Glutamatergic neuron (in vitro differentiated cells): ENCODE results near the gene FGFRL1. TPM values are rescaled to one million over a fixed set of nuclear protein-coding genes. Genes with fewer than 3 reads are reported as not detected.

ENCODE experiments used
- DNase-seq: peaks from one replicate; pipeline ENCODE4 v3.0.0; 2022
- H3K27ac Mint-ChIP-seq: one replicate; pipeline ENCODE4 v1.8.0; 2020; ENCODE audit warnings: mild to moderate bottlenecking, mixed read lengths, inconsistent platforms; ENCODE audit not compliant: unreplicated experiment
- H3K27me3 Mint-ChIP-seq: one replicate; pipeline ENCODE4 v1.8.0; 2020; ENCODE audit warnings: mild to moderate bottlenecking, moderate library complexity, mixed read lengths, inconsistent platforms; ENCODE audit not compliant: unreplicated experiment
- H3K36me3 Mint-ChIP-seq: one replicate; pipeline ENCODE4 v1.8.0; 2020; ENCODE audit warnings: mild to moderate bottlenecking, mixed read lengths, inconsistent platforms; ENCODE audit not compliant: unreplicated experiment
- H3K4me1 Mint-ChIP-seq: one replicate; pipeline ENCODE4 v1.8.0; 2020; ENCODE audit warnings: mild to moderate bottlenecking, low read depth, mixed read lengths, inconsistent platforms; ENCODE audit not compliant: unreplicated experiment
- H3K4me3 Mint-ChIP-seq: one replicate; pipeline ENCODE4 v1.8.0; 2020; ENCODE audit warnings: mild to moderate bottlenecking, mixed read lengths, inconsistent platforms; ENCODE audit not compliant: unreplicated experiment
- H3K9me3 Mint-ChIP-seq: one replicate; pipeline ENCODE4 v1.8.0; 2020; ENCODE audit warnings: mild to moderate bottlenecking, moderate library complexity, mixed read lengths, inconsistent platforms; ENCODE audit not compliant: unreplicated experiment
- CTCF ChIP-seq: fragments of 200-600 bp; sonication (generic); IDR thresholded peaks from one replicate; pipeline ENCODE4 v1.5.0; 2021; ENCODE audit not compliant: partially characterized antibody, unreplicated experiment
- total RNA-seq: library from RNA; stranded (reverse); fragmentation: NEBNext Ultra II Directional; extraction: Animal tissue kit (Norgen Biotek cat#: 25700); gene quantifications from one replicate; pipeline ENCODE4 v1.2.1, GENCODE V29; 2021; ENCODE audit not compliant: unreplicated experiment

Gene FGFRL1
- total RNA-seq, 1 donor from 2014 or later, result 20.9 TPM

- peaks cover 16% of the 10 kb centered on the region for H3K27me3 Mint-ChIP-seq
- peaks cover 7% of the 10 kb centered on the region for H3K9me3 Mint-ChIP-seq
- no peaks in the 10 kb centered on the region for H3K4me1 Mint-ChIP-seq
- H3K36me3 Mint-ChIP-seq, result peaks cover 9% of the 10 kb centered on the region
- DNase-seq, result no peak
- TF ChIP-seq CTCF, result no peak
- no peak overlapping the region for H3K4me3 Mint-ChIP-seq
- no peak overlapping the region for H3K27ac Mint-ChIP-seq
These were observed 37.6 kb downstream of the FGFRL1 start for GRCh38 chr4:1048773-1049590.

- DNase-seq, result no peak
- peaks cover 9% of the 10 kb centered on the region for H3K36me3 Mint-ChIP-seq
These were observed 38.1 kb downstream of the FGFRL1 start for GRCh38 chr4:1049591-1049905.

GRCh38 chr4:1050486-1051213, 39.2 kb downstream of the FGFRL1 start:
- no peak overlapping the region for H3K4me3 Mint-ChIP-seq
- no peak for TF ChIP-seq CTCF
- H3K4me1 Mint-ChIP-seq, result no peaks in the 10 kb centered on the region
- H3K27ac Mint-ChIP-seq, result no peak overlapping the region
- H3K36me3 Mint-ChIP-seq, result peaks cover 9% of the 10 kb centered on the region
- DNase-seq, result no peak
- peaks cover 7% of the 10 kb centered on the region for H3K9me3 Mint-ChIP-seq
- H3K27me3 Mint-ChIP-seq, result peaks cover 16% of the 10 kb centered on the region

More at GRCh38 chr4:1049591-1049905, 38.1 kb downstream of the FGFRL1 start:
- no peak for TF ChIP-seq CTCF
- Mint-ChIP-seq H3K4me3 (no peak overlapping the region), H3K27me3 (peaks cover 16% of the 10 kb centered on the region), H3K4me1 (no peaks in the 10 kb centered on the region), H3K27ac (no peak overlapping the region), H3K9me3 (peaks cover 7% of the 10 kb centered on the region)

- Mint-ChIP-seq H3K36me3 (peaks cover 9% of the 10 kb centered on the region), H3K27me3 (peaks cover 19% of the 10 kb centered on the region), H3K9me3 (peaks cover 11% of the 10 kb centered on the region), H3K4me3 (no peak overlapping the region), H3K27ac (no peak overlapping the region), H3K4me1 (peaks cover 5% of the 10 kb centered on the region)
- DNase-seq, result no peak
- no peak for TF ChIP-seq CTCF
These were observed 40.0 kb downstream of the FGFRL1 start for GRCh38 chr4:1051472-1051871.

- DNase-seq, result no peak
- H3K36me3 Mint-ChIP-seq, result peaks cover 9% of the 10 kb centered on the region
- peaks cover 8% of the 10 kb centered on the region for H3K4me1 Mint-ChIP-seq
- H3K27me3 Mint-ChIP-seq, result peaks cover 17% of the 10 kb centered on the region
- H3K27ac Mint-ChIP-seq, result no peak overlapping the region
- H3K9me3 Mint-ChIP-seq, result peaks cover 8% of the 10 kb centered on the region
- no peak for TF ChIP-seq CTCF
- H3K4me3 Mint-ChIP-seq, result no peak overlapping the region
These were observed 40.8 kb downstream of the FGFRL1 start for GRCh38 chr4:1052231-1052671.
